Measurements from ENCODE around the gene ATP9B. TPM values are rescaled to one million over a fixed set of nuclear protein-coding genes. Genes with fewer than 3 reads are reported as not detected.

The ATP9B gene
- total and polyA plus RNA-seq, 9 donors = 19.9 to 72.1 (median 43.2) TPM

GRCh38 chr18:79223431-79223830 lies 154.2 kb downstream of the ATP9B start:
- WGBS, 3 donors = 88 to 92% (median 90%) methylated on average over 1 of the region's 1 CpG
- H3K27me3 ChIP-seq = no peaks in the 10 kb centered on the region
- no peak overlapping the region for H3K27ac ChIP-seq
- no peaks in the 10 kb centered on the region for H3K4me1 ChIP-seq (ENCODE audit: insufficient read depth)
- no peak overlapping the region for H3K4me3 ChIP-seq
- TF ChIP-seq CTCF (IDR thresholded peaks at IDR 0.05) = no peak
- TF ChIP-seq EP300 (IDR thresholded peaks at IDR 0.05) = no peak
- no peak for TF ChIP-seq POLR2A (IDR thresholded peaks at IDR 0.05)
- H3K36me3 ChIP-seq = no peaks in the 10 kb centered on the region
- intact Hi-C loops (cut with DNase I) = no loop called here
- DNase-seq = no peak
- no peaks in the 10 kb centered on the region for H3K9me3 ChIP-seq

- Histone ChIP-seq H3K27me3 (no peaks in the 10 kb centered on the region), H3K4me1 (ENCODE audit: insufficient read depth) (no peaks in the 10 kb centered on the region), H3K27ac (no peak overlapping the region), H3K9me3 (no peaks in the 10 kb centered on the region), H3K36me3 (no peaks in the 10 kb centered on the region), H3K4me3 (no peak overlapping the region)
- TF ChIP-seq CTCF (IDR thresholded peaks at IDR 0.05) = no peak
- TF ChIP-seq EP300 (IDR thresholded peaks at IDR 0.05) = no peak
- TF ChIP-seq POLR2A (IDR thresholded peaks at IDR 0.05) = no peak
- intact Hi-C loops (cut with DNase I) = no loop called here
- WGBS, 3 donors = 90 to 94% (median 91%) methylated on average over 3 of the region's 3 CpGs
- no peak for DNase-seq
Measured at GRCh38 chr18:79224381-79224780, 155.2 kb downstream of the ATP9B start.

GRCh38 chr18:79227621-79228020 lies 158.4 kb downstream of the ATP9B start:
- no peaks in the 10 kb centered on the region for H3K27me3 ChIP-seq
- DNase-seq = no peak
- intact Hi-C loops (cut with DNase I) = no loop called here
- H3K27ac ChIP-seq = no peak overlapping the region
- H3K4me1 ChIP-seq (ENCODE audit: insufficient read depth) = no peaks in the 10 kb centered on the region
- 57 to 74% (median 72%) methylated on average over 3 of the region's 3 CpGs for WGBS, 3 donors
- no peak overlapping the region for H3K4me3 ChIP-seq
- TF ChIP-seq CTCF (IDR thresholded peaks at IDR 0.05) (no peak), POLR2A (IDR thresholded peaks at IDR 0.05) (no peak), EP300 (IDR thresholded peaks at IDR 0.05) (no peak)
- no peaks in the 10 kb centered on the region for H3K36me3 ChIP-seq
- no peaks in the 10 kb centered on the region for H3K9me3 ChIP-seq

GRCh38 chr18:79229431-79229830 lies 160.2 kb downstream of the ATP9B start:
- no peaks in the 10 kb centered on the region for H3K36me3 ChIP-seq
- no peak for DNase-seq
- no peaks in the 10 kb centered on the region for H3K9me3 ChIP-seq
- intact Hi-C loops (cut with DNase I) = no loop called here
- H3K27me3 ChIP-seq = no peaks in the 10 kb centered on the region
- no peak overlapping the region for H3K27ac ChIP-seq
- no peaks in the 10 kb centered on the region for H3K4me1 ChIP-seq (ENCODE audit: insufficient read depth)
- TF ChIP-seq CTCF (IDR thresholded peaks at IDR 0.05) (no peak), EP300 (IDR thresholded peaks at IDR 0.05) (no peak), POLR2A (IDR thresholded peaks at IDR 0.05) (no peak)
- H3K4me3 ChIP-seq = no peak overlapping the region
- WGBS, 3 donors = 93 to 95% (median 94%) methylated on average over 6 of the region's 6 CpGs

- DNase-seq = no peak
- Histone ChIP-seq H3K4me1 (ENCODE audit: insufficient read depth) (no peaks in the 10 kb centered on the region), H3K36me3 (no peaks in the 10 kb centered on the region), H3K27ac (no peak overlapping the region), H3K4me3 (no peak overlapping the region), H3K9me3 (no peaks in the 10 kb centered on the region), H3K27me3 (no peaks in the 10 kb centered on the region)
- WGBS, 3 donors = 96 to 97% (median 97%) methylated on average over 14 of the region's 14 CpGs
- intact Hi-C loops (cut with DNase I) = no loop called here
- TF ChIP-seq POLR2A (IDR thresholded peaks at IDR 0.05) = no peak
- no peak for TF ChIP-seq CTCF (IDR thresholded peaks at IDR 0.05)
- no peak for TF ChIP-seq EP300 (IDR thresholded peaks at IDR 0.05)
Measured at GRCh38 chr18:79234438-79234837, 165.2 kb downstream of the ATP9B start.

Data from ovary (tissue), 9 donors.